Osteoblast (primary cell): Measurements from ENCODE around the gene FAM222B. TPM values are rescaled to one million over a fixed set of nuclear protein-coding genes. Genes with fewer than 3 reads are reported as not detected.
A peak's percentile ranks its signal among the peaks of the same experiment; 100 is the strongest.

Source experiments
- DNase-seq: peaks from one replicate; pipeline ENCODE4 v3.0.0; 2011; ENCODE audit warnings: low spot score, mixed read lengths; ENCODE audit not compliant: insufficient read length; ENCODE audit errors: missing footprints
- H2AFZ ChIP-seq: 2 replicates; pipeline ENCODE4 v1.6.0; 2011; ENCODE audit warnings: mild to moderate bottlenecking, low read length
- H3K27ac ChIP-seq: 2 replicates; pipeline ENCODE4 v1.5.1; 2011; ENCODE audit warnings: mild to moderate bottlenecking, low read depth, low read length, moderate library complexity
- H3K27me3 ChIP-seq: 2 replicates; pipeline ENCODE4 v1.6.0; 2012; ENCODE audit warnings: mild to moderate bottlenecking, control low read depth, inconsistent platforms, low read length, moderate library complexity; ENCODE audit not compliant: insufficient read depth
- H3K36me3 ChIP-seq: 2 replicates; pipeline ENCODE4 v1.5.1; 2011; ENCODE audit warnings: mild to moderate bottlenecking, low read length, control low read depth, moderate library complexity; ENCODE audit not compliant: insufficient read depth
- H3K4me1 ChIP-seq: 2 replicates; pipeline ENCODE4 v1.5.1; 2011; ENCODE audit warnings: mild to moderate bottlenecking, low read length, control low read depth, moderate library complexity; ENCODE audit not compliant: insufficient read depth
- H3K4me2 ChIP-seq: 2 replicates; pipeline ENCODE4 v1.6.0; 2011; ENCODE audit warnings: mild to moderate bottlenecking, low read length; ENCODE audit not compliant: insufficient read depth
- H3K4me3 ChIP-seq: fragments of 200-600 bp; sonication (generic); 3 replicates; pipeline ENCODE4 v1.5.1; 2012; ENCODE audit warnings: mild to moderate bottlenecking, low read length, inconsistent platforms; ENCODE audit not compliant: insufficient read depth
- H3K79me2 ChIP-seq: 2 replicates; pipeline ENCODE4 v1.6.0; 2012; ENCODE audit warnings: mild to moderate bottlenecking, low read length, control low read depth, inconsistent platforms; ENCODE audit not compliant: insufficient read depth
- H3K9me3 ChIP-seq: 2 replicates; pipeline ENCODE4 v1.5.1; 2011; ENCODE audit warnings: low read depth, low read length, control low read depth
- H4K20me1 ChIP-seq: 2 replicates; pipeline ENCODE4 v1.6.0; 2012; ENCODE audit warnings: mild to moderate bottlenecking, low read length, control low read depth; ENCODE audit not compliant: insufficient read depth
- CTCF ChIP-seq: IDR thresholded peaks from 2 replicates; pipeline ENCODE4 v1.5.1; 2011; ENCODE audit warnings: mild to moderate bottlenecking, low read depth, low read length, moderate library complexity; ENCODE audit errors: extremely low read depth
- total RNA-seq: library from RNA; depleted of rRNA; stranded (reverse); fragments of >200 nt; gene quantifications from 2 replicates; pipeline ENCODE4 v1.2.3, GENCODE V29; 2012

The FAM222B gene
- total RNA-seq, 1 donor, result 5.1 TPM

- no peak for TF ChIP-seq CTCF
- Histone ChIP-seq H3K27ac (peak overlapping the region; percentile 73), H3K4me2 (peak overlapping the region; percentile 87), H3K27me3 (no peaks in the 10 kb centered on the region), H3K79me2 (peaks cover 56% of the 10 kb centered on the region), H3K36me3 (peaks cover 51% of the 10 kb centered on the region), H4K20me1 (peaks cover 54% of the 10 kb centered on the region), H3K9me3 (no peaks in the 10 kb centered on the region), H3K4me3 (peak overlapping the region; percentile 80), H2AFZ (no peak overlapping the region), H3K4me1 (peaks cover 56% of the 10 kb centered on the region)
- peak; percentile 30 for DNase-seq
Observed at GRCh38 chr17:28720247-28720996, 122.2 kb downstream of the FAM222B start.

- H3K9me3 ChIP-seq, result no peaks in the 10 kb centered on the region
- H3K27ac ChIP-seq, result peak overlapping the region; percentile 73
- H4K20me1 ChIP-seq, result peaks cover 49% of the 10 kb centered on the region
- H3K4me1 ChIP-seq, result peaks cover 47% of the 10 kb centered on the region
- H3K79me2 ChIP-seq, result peaks cover 60% of the 10 kb centered on the region
- TF ChIP-seq CTCF, result no peak
- peaks cover 54% of the 10 kb centered on the region for H3K36me3 ChIP-seq
- H3K4me3 ChIP-seq, result peak overlapping the region; percentile 80
- no peak for DNase-seq
- peak overlapping the region; percentile 8 for H2AFZ ChIP-seq
- no peaks in the 10 kb centered on the region for H3K27me3 ChIP-seq
- peak overlapping the region; percentile 87 for H3K4me2 ChIP-seq
Observed at GRCh38 chr17:28719021-28719433, 123.6 kb downstream of the FAM222B start.

GRCh38 chr17:28718333-28719020 is 124.1 kb downstream of the FAM222B start:
- no peaks in the 10 kb centered on the region for H3K27me3 ChIP-seq
- H3K4me1 ChIP-seq, result peaks cover 47% of the 10 kb centered on the region
- H3K36me3 ChIP-seq, result peaks cover 53% of the 10 kb centered on the region
- no peak for TF ChIP-seq CTCF
- H3K4me2 ChIP-seq, result peak overlapping the region; percentile 87
- H4K20me1 ChIP-seq, result peaks cover 48% of the 10 kb centered on the region
- peak; percentile 27 for DNase-seq
- H3K9me3 ChIP-seq, result no peaks in the 10 kb centered on the region
- peaks cover 60% of the 10 kb centered on the region for H3K79me2 ChIP-seq
- H3K27ac ChIP-seq, result peak overlapping the region; percentile 73
- H3K4me3 ChIP-seq, result peak overlapping the region; percentile 91
- peak overlapping the region; percentile 87 for H2AFZ ChIP-seq
